AG04450 (cell line): Measurements from ENCODE around the gene GSTM2. TPM values are rescaled to one million over a fixed set of nuclear protein-coding genes. Genes with fewer than 3 reads are reported as not detected.

Experiments
- polyA plus RNA-seq: library from polyadenylated mRNA; depleted of rRNA; stranded (reverse); fragments of >200 nt; gene quantifications from 2 replicates; pipeline ENCODE4 v1.2.3, GENCODE V29; 2011; rRNA removed

The GSTM2 gene
- polyA plus RNA-seq, 1 experiment, result 90.2 TPM

Other genes with a start within 250 kb of the GSTM2 start
- 127 and 151 TPM in 2 replicates for gene PSMA5, start 241.6 kb upstream of the GSTM2 start, polyA plus RNA-seq
- gene SYPL2, start 201.5 kb upstream of the GSTM2 start, polyA plus RNA-seq, result 0.26 and 0.40 TPM in 2 replicates
- gene ATXN7L2, start 184.2 kb upstream of the GSTM2 start, polyA plus RNA-seq, result 1.5 TPM in 2 replicates
- 5.0 and 5.4 TPM in 2 replicates for gene CYB561D1, start 174.0 kb upstream of the GSTM2 start, polyA plus RNA-seq
- 1.5 and 2.3 TPM in 2 replicates for gene AMIGO1, start 158.3 kb upstream of the GSTM2 start, polyA plus RNA-seq
- gene GPR61, start 128.2 kb upstream of the GSTM2 start, polyA plus RNA-seq, result not detected in 2 replicates
- gene GNAI3, start 119.4 kb upstream of the GSTM2 start, polyA plus RNA-seq, result 10.2 and 14.8 TPM in 2 replicates
- 0.06 TPM in 1 of 2 replicates, not detected in the other for gene GNAT2, start 48.4 kb upstream of the GSTM2 start, polyA plus RNA-seq
- 35.4 and 54.2 TPM in 2 replicates for gene AMPD2, start 48.2 kb upstream of the GSTM2 start, polyA plus RNA-seq
- 62.6 and 64.1 TPM in 2 replicates for gene GSTM4, start 12.0 kb upstream of the GSTM2 start, polyA plus RNA-seq
- 1.6 and 1.8 TPM in 2 replicates for gene GSTM1, start 19.8 kb downstream of the GSTM2 start, polyA plus RNA-seq
- gene GSTM5, start 44.2 kb downstream of the GSTM2 start, polyA plus RNA-seq, result 11.6 and 12.5 TPM in 2 replicates
- 271 and 299 TPM in 2 replicates for gene GSTM3, start 73.0 kb downstream of the GSTM2 start, polyA plus RNA-seq
- gene EPS8L3, start 95.9 kb downstream of the GSTM2 start, polyA plus RNA-seq, result not detected in 2 replicates
- gene CSF1, start 242.8 kb downstream of the GSTM2 start, polyA plus RNA-seq, result 70.1 and 84.1 TPM in 2 replicates